NOMO-1 (cell line): ENCODE measurements around the gene MYO1C.
A peak's percentile ranks its signal among the peaks of the same experiment; 100 is the strongest.
"Not testable (repeated sequence)": the region's sequence is repeated elsewhere in the genome, so short reads cannot be mapped to it uniquely, and the experiment has no call there.

Experiments
- DNase-seq, 2 experiments: peaks; one replicate each; lab custom pipeline; 2025; ENCODE audit not compliant: unreplicated experiment in 2 of 2; lab: John Stamatoyannopoulos, UW

Gene MYO1C, protein sequence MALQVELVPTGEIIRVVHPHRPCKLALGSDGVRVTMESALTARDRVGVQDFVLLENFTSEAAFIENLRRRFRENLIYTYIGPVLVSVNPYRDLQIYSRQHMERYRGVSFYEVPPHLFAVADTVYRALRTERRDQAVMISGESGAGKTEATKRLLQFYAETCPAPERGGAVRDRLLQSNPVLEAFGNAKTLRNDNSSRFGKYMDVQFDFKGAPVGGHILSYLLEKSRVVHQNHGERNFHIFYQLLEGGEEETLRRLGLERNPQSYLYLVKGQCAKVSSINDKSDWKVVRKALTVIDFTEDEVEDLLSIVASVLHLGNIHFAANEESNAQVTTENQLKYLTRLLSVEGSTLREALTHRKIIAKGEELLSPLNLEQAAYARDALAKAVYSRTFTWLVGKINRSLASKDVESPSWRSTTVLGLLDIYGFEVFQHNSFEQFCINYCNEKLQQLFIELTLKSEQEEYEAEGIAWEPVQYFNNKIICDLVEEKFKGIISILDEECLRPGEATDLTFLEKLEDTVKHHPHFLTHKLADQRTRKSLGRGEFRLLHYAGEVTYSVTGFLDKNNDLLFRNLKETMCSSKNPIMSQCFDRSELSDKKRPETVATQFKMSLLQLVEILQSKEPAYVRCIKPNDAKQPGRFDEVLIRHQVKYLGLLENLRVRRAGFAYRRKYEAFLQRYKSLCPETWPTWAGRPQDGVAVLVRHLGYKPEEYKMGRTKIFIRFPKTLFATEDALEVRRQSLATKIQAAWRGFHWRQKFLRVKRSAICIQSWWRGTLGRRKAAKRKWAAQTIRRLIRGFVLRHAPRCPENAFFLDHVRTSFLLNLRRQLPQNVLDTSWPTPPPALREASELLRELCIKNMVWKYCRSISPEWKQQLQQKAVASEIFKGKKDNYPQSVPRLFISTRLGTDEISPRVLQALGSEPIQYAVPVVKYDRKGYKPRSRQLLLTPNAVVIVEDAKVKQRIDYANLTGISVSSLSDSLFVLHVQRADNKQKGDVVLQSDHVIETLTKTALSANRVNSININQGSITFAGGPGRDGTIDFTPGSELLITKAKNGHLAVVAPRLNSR

DNA sequence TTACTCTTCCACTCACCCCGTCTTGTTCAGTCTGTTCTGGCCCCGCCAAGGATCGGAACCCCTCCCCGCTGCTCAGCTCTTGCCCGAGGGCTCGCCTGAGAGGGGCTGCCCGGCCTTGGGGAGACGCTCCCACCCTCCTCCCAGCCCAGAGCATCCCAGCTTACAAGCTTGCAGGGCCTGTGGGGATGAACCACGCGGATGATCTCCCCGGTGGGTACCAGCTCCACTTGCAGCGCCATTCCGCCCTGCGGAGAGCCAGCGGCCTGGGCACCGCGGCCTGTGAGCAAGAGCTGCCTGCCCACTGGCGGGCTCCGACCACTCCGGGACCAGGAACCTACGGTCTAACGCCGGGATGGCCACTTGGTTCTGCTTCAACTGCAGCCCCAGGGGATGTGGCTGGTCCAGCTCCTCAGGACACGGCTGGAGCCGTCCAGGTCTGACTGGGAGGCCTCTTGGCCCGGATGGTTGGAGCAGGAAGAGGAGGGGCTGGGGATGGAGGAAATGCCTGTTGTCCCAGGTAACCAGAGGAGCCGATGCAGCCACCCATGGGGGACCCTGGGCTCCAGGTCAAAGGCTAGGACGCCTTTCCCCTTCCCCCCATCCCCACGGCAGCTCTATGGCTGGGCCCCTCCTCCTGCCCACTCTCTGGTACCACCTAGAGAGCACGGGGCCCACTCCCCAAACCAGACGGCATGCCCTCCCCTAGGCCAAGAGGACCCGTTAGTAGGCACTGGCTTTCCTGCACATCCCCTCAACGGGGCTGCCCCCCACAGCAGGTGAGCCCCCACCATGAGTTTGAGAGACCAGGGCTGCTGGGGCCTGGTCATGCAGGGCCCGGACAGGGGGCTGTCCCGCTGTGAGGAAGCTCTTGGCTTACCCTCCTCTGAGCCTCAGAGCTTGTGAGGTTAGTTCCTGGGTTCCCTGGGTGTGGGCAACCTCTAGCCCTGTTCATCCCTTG lies at the start of gene MYO1C:
MYO1C (minus strand) TSS at position 438 of the 958 bp plus-strand sequence; CDS start at position 239, 199 bp downstream.
- DNase-seq: no peak

DNA sequence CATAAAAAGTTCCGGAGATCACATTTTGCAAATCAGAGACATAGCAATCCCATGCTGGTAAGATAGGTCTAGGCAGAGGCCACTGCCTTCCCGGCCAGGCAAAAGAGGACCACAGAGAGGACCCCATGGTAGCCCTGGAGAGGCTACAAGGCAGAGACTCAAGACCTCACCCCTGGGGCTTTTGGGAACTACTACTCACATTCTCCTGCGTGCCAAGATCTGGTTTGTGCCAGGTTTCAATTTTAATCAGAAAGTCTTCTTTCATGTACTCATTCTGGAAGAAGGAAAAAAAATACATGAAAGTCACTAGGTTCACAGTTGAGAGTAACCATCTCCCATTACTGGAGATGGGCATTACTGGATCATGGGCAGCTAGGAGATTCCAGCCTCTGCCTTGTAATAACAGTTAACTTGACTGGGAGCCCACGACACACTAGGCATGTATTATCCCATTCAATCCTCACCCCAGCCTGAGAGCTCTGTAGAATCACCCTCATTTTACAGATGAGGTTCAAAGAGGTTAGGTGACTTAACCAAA lies 49.0 kb upstream of the MYO1C start:
- no peak for DNase-seq

DNA sequence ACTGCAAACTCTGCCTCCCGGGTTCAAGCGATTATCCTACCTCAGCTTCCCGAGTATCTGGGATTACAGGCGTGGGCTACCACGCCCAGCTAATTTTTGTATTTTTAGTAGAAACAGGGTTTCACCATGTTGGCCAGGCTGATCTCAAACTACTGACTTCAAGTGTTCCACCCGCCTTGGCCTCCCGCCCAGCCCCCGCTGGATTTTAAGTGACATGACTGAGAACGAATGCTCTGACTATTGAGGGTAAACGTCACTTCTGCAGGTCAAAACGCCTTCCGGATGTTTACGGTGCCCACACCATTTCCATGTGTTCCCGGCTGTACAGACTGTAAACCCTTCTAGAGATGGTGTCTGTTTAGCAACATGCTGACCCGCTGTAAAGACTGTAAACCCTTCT lies 47.3 kb upstream of the MYO1C start:
- DNase-seq: no peak

DNA sequence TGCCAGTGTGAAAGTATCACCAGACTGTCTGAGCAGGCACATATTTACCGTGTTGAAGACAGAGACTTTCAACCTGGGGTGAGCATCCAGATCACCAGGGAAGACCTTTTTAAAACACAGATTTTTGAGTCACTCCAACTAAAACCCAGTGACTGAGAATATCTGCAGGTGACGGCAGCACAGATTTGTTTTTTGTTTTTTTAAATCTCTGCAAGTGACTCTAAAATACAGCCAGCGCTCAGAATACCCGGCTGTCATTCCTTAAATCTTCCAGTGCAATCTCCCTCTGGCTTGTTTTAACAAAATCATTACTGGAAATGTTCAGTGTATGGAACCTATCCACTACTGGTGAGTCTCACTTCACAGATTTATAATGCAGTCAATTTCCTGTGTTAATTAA lies 43.3 kb upstream of the MYO1C start:
- no peak for DNase-seq

DNA sequence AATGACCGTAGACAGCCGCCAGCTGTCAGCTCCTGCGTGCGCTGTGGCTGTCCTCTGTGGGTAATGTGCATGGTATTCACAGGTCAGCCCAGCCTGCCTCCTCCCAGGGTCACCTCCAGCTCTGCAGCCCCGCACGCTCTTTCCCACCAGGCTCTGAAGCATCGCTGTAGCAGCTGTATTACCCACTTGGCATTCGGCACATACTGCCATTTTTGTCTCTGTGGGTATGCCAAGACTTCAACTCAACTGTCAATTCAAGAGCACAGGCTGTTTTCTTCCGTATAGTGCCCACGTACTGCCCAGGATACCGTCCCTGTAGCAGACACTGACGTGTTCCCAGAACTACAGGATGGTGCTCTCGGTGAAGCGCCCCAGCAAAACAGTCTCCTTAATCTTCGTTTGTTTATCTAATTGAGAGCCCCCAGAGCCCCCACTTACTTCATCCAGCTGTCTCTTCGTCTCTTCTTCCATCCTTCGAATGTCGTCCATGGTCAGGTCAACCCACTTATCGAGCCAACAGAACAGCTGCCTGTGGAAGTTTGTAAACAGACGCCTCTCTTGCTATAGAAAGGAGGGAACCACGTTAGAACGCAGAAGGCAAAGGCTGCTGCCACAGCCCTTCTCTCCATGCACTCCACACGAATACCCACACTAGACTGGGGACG lies 41.3 kb upstream of the MYO1C start:
- DNase-seq: no peak

DNA sequence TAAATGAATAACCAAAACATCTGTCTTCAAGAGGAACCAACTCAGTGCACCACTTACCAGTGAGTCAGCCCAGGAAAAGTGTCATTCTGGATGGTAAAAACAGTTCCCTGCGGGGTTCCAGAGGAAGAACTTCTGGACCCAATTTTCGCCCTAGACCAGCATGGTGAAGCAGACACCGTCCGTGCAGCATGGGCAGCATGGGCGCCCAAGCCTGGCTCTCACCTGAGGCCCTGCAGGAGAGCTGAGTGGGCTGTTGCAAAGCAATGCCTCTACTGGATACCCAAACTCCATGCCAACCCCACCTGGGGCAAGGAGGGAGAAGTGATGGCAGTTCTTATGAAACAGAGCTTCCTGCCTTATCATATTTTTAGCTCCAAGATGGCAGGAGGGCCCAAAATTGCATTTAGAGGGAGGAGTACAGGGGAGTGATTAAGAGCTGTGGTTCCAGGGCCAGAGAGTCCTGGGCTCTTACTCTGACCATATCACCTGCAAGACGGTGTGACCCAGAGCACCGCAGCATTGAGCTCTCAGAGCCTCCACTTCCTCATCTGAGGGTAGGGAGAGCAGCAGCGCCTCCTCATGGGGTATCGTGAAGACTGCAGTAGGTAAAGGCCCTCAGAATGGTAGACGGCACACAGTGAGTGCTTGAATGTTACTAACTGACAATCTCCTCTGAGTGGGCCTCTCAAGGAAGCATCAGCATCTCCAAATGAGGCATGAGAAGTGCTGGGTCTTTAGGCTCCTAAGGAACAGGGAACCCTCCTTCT lies 40.5 kb upstream of the MYO1C start:
- DNase-seq: peak; percentile 47 to 72

DNA sequence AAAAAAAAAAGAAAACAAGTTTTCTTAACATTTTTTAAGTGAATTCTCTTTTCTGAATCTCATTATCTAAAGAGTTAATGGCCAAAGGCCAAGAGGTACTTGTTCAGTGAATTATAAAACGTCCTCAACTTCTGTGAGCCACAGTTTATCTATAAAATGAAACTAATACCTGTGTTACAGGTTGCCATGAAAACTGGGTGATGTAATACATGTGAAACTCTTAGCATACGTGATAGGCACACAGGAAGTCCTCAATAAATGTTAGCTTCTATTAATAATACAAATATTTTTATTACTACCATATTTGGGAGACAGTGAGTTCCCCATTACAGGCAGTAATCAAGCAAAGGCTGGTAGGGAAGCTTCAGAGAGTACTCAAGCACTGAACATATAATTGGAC lies 37.4 kb upstream of the MYO1C start:
- no peak for DNase-seq

DNA sequence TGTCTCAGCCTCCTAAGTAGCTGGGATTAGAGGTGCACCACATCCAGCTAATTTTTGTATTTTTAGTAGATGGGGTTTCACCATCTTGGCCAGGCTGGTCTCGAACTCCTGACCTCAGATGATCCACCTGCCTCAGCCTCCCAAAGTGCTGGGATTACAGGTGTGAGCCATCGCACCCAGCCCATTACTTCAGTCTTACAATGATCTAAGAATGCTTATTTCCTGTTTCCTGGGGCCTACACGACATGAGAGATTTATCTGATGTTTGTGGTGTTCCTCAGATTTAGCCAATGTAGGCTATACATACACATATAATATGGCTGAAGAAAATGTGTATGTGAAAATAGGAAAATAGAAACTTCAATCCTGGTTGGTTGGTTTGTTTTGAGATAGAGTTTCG lies 34.4 kb upstream of the MYO1C start:
- DNase-seq: not testable (repeated sequence)

DNA sequence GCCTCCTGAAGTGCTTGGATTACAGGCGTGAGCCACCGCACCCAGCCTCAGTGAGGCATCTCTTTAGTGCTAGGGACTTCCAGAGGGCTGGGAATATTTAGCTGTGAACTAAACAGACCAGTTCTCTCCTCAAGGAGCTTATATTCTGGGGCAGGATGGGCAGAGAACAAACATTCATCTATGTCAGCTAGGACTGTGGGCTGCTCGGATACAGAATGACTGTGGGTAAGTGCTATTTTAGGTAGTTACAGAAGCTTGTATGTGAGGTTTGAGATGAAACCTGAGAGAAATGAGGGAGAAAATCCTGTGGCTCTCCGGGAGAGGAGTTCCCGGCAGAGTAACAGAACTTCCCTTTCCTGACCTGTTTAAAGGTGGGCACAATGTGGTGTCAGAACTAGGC lies 30.1 kb upstream of the MYO1C start:
- DNase-seq: no peak

DNA sequence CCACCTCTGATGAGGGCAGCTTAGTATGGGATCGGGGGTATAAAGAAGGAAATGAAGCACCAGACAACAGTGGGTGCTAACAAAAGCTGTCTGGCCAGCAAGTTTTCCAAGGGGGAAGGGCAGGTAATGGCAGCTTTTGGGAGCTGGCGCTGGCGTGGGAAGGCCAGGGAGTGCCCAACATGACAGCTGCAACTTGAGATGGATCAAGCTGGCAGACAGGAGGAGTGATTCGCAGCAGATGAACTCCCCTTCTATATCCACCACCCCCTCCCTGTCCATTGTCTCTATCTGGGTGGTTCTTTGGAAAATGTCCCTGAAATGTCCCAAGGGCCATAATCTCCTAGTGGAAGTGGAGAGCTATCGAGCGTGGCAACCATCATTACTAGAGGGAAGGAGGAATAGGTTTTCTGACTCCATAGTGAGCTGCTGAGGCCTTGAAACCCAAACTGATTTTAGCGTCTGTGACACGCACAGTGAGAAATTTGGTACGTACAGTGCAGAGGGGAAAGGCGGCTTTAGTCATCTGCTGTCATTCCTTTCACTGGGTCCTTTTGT lies 28.7 kb upstream of the MYO1C start:
- DNase-seq: no peak

DNA sequence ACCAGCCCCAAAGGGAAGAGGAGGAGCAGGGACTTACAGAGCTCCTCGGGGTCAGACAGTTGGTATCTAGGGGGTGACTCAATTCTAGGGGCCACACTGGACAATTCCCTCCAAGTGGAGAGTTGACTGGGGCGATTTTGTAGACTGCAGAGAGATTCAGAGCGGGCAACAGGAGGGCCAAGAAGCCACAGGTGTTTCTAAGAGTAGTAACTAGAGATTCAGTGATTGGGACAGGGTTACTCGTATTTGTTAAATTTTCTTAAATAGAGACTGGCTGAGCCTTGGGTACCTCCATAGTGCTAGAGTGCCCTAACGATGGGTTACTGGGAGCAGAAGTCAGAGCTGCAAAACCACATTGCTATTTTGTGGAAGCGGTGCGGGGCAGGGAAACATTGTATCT lies 27.2 kb upstream of the MYO1C start:
- DNase-seq: no peak

DNA sequence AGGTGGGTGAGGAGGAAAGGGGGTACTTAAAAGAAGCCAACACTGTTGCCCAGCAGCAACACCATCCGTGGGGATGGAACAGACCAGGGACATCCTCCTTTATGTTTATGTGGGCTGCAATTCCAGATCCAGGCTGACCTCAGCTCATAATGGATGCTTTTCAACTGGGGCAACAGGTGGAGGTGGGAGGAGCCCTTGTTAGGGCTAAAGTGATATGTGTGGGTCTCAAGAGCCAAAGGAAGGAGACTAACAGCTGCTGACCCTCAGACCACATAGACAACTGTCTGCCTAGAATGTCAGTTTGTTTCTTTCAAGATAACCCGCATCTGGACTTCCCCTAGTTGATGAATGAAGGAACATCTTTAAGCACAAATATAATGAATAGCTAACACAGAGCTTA lies 25.9 kb upstream of the MYO1C start:
- no peak for DNase-seq

DNA sequence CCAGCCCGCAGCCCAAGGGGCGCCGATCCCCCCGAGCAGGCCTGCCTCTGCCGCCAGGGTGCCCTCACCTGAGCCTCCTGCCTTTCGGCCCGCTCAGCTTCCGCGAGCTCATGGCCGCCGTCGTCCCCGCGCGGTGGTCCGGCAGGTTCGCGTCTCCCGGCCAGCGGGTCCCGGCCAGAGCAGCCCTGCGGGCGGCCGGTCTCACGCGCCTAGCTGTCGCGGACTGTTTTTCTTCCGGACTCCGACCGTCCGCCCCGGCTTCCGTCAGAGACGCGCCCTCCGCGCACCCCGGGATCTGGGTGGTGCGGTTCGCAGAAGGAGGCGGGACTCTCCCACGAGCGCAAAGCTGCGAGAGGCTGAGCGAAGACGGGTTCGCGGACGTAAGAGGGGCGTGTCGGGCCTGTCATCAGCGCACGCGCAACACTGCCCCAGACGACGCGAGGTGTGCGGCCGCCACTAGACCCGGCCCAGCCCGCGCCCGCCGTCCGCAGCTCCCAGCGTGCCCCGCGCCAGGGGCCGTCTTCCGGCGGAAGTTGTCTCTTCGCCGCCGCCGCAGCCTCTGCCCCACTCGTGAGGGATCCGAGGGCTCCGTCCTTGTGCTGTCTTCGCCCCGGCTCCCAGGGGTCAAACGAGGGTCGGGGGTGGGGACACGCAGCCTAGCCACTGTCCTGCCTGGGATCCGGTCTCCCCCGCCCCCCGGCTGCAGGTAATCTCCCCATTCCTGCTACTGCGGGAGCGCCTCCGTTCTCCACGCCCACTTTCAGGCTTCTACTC lies 24.1 kb upstream of the MYO1C start, which contains the start of gene INPP5K:
INPP5K (minus strand) TSS at position 225 of the 774 bp plus-strand sequence; CDS start at position 112, 113 bp downstream.
- DNase-seq: peak; percentile 98

DNA sequence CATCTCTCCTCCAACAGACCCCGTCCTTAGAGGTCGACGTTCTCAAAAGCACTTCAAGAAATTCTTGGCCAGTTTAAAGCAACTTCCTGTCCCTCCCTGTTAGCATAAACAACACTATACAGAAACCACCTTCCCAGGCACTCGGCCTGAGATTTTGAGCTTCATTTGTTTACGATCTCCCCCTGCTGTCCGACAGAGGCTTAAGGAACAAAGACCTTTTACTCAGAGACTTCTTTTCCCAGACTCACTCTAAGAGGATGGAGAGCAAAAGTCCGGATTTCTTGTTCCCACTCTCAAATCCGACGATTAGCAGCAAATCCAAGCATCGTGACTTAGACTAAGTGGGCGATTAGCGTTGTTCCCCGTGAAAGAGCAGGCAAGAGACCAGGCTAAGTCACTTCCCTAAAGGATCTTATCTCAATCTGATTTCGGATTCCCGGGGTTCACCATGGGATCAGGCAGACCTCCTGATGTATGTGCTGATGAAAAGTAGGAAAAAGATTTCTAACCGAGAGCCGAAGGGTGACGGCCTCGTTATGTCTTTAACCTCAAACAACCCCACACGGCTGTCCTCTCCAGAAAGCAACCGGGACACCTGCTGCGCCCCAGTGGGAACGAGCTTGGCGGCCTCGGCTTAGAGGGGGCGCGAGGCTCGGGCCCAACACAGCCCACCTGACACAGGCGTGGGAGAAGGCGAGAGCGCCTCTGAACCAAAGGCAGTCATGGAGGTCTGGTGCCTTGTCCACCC lies 23.3 kb upstream of the MYO1C start:
- peak; percentile 64 to 89 for DNase-seq

DNA sequence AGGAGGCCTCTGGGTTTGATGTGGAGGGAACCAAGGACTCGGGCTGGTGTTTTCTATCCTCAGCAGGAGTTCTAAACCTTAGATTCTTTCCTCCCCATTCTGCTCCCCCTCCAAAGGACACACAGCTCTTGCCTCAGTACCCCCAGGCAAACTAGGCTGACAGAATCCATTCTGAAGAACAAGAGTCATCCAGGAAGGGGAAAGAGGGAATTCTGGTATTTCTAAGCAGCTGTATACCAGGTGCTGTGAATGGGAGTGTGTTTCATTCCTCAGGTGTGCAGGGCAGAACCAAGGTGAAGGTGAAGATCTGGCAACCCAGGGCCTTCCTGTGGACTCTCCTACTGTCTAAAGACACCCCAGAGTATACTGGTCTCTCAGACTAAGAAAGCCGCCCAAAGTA lies 19.9 kb upstream of the MYO1C start:
- DNase-seq: no peak

DNA sequence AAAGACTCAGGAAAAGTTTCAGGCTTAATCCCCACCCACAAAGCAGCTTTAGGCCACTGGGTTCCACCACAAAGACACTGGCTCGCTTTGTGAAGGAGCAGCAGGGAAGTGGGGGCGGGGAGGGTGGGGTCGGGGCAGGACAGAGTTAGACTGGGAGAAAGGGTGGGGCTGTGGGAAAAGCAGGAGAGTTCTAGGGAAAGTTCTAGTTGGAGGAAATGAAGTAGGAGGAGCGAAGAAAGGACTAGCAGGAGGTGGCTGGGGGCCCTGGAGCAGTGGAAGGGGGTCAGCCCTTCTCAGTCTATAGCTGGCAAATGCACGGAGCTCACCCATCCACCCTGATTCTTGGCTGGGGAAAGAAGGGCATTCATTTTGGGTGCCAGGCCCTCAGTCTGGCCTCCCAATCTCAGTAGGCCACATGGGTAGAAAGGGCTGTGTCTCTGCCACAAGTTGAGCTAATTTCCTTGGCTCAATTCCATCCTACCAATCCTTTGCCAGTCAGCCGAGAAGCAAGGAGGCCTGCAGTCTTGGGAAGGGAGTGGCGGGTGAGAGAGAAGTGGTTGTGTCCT lies 19.4 kb upstream of the MYO1C start:
- DNase-seq: no peak

DNA sequence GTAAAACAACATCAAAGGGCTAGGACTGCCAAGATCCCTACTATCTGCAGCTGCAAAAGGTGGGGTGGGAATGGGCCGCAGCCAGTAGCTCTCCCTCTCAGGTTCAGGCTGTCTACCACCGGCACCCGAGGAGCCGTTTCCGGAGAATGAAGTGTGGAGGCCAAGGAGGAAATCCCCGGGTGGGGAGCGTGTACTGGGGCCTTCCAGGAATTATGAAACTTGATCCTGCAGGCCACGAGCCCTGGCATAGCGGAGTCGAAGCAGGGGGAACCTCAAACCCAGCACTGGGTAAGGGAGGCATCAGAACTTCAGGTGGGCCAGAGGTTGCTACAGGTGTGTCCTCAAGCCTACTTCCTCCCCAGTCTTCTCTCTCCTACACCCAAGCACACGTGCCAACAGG lies 18.8 kb upstream of the MYO1C start:
- DNase-seq: no peak
